GM13976 (cell line): Measurements from ENCODE around the gene ERI3.

Experiments
- DNase-seq: peaks from one replicate; pipeline ENCODE4 v3.0.0; 2012; ENCODE audit warnings: low spot score
- CTCF ChIP-seq: IDR thresholded peaks from 2 replicates; pipeline ENCODE4 v1.5.1; 2012; ENCODE audit warnings: borderline replicate concordance, mild to moderate bottlenecking; ENCODE audit not compliant: insufficient read depth; ENCODE audit errors: extremely low read depth, missing control alignments, control extremely low read depth
- in situ Hi-C: fragments of 300-500 bp; cut with MboI; formaldehyde crosslinking; loops from one replicate; pipeline ENCODE4 v1.12.0; 2022; ENCODE audit warnings: low sequenced_read_pairs, mixed read lengths, inconsistent platforms; ENCODE audit not compliant: unreplicated experiment

ERI3 gene

DNA sequence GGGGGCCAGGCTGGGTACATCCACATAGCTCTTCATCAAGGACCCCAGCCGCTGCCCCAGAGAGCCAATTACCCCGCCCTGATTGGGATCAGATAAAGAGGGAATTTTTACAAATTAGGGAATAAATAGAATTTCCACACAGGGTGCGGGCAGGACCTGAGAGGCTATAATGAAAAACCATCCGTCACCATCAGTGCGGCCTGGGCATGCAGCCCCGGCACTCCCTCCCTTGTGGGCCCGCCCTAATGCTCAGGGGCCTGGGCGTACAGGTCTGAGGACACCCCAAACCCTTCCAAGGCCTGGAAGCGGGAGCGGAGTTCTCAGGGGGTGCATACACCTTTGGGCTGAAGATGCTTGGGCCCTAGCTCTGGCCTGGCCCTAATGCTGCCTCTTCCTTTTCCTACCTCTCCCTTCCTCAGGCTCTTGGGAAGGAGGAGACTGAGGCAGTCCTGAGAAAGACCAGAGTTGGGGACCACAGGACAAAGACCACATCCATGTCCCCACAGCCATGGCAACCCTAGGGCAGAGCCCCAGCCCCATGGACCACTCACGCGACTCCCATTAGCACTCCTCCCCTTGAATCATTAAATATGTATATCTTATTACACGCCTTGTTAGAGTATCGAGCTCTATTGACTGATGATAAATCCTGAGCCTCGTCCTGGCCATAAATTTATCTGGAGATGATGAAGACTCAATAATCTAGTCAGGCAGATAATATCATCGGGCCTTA is 125.5 kb downstream of the ERI3 start:
- TF ChIP-seq CTCF, result no peak
- in situ Hi-C loops, result loop anchor here (10.0 kb wide), 1 partner anchor 375 kb away; no protein-coding TSS in a partner anchor
- DNase-seq, result no peak

DNA sequence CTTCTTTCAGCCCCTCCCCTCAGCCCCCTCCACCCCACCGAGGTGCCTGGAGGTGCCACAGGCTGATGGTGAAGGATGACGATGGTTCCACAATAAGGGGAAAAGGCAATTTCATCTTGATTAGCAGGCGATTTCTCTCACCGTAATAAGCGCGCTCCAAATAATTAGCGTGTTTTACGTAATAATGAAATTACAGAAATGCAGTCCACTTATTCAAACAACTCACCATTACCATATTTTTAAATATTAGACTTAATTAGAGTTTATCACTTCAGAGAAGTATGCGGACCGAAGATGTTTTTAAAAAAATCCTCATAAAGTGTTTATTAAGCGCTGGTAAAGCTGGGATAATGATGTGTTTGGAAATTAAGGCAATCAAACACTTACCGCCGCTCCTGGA is 126.8 kb downstream of the ERI3 start:
- TF ChIP-seq CTCF, result no peak
- in situ Hi-C loops, result loop anchor here (10.0 kb wide), 1 partner anchor 377 kb away; no protein-coding TSS in a partner anchor
- DNase-seq, result no peak

DNA sequence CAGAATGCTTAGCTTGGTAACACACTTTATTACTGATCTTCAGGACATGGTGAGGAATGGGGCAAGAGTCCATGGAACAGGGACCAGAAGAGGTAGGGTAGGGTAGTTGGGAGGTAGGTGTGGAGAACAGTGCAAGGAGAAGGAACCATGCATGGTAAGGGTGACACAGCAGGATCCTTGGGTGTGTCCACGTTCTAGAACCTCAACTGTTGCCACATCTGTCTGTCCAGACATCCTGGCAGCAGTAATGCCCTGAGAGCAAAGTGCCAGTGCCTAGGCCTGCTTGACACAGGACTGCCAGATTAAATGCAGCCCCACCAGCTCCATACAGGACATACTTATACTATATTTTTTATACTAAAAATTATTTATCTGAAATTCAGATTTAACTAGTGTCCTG is 127.8 kb downstream of the ERI3 start:
- no peak for TF ChIP-seq CTCF
- DNase-seq, result no peak
- in situ Hi-C loops, result loop anchor here (10.0 kb wide), 1 partner anchor 378 kb away; no protein-coding TSS in a partner anchor

GRCh38 chr1:44225761-44226160 is 129.3 kb downstream of the ERI3 start:
- no peak for DNase-seq
- in situ Hi-C loops, result loop anchor here (10.0 kb wide), 1 partner anchor 379 kb away; no protein-coding TSS in a partner anchor
- TF ChIP-seq CTCF, result no peak

GRCh38 chr1:44223187-44223610 is 131.9 kb downstream of the ERI3 start:
- in situ Hi-C loops, result loop anchor here (10.0 kb wide), 1 partner anchor 382 kb away; no protein-coding TSS in a partner anchor
- TF ChIP-seq CTCF, result no peak
- DNase-seq, result peak; percentile 12

DNA sequence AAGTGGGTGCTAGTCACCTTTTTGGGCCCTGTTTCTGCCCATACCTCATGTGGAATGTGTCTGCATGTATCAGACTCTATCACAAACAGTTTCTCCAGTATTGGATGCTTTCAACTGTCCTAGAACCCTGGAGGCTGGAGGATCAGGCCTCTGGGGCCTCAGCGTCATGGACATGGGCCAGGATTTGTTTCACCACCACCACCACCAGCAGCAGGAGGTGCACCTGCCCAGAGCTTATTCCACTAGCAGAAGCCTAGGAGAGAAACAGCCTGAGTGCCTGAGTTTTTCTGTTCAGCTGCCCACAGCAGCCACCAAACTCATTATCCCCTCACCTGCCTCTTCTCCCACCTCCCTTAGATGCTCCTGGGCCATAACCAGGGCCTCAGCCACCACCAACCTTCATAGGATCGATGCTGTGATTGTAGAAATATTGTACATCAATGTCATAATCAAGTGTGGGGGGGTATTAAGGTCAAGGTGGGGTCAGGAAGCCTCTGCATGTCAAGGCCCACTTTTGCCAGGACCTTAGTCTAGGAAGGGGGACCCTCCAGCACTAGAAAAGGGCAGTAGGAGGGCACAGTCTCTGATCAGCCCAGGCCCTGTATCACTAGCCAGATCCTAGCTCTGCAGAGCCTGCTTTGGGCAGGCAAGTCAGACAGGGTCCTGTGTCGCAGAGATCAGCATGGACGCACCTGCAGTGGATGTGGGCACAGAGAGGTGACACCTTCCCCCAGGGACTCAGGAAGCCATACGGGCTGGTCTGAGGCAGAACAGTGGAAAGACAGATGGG is 132.5 kb downstream of the ERI3 start:
- in situ Hi-C loops, result loop anchor here (10.0 kb wide), 1 partner anchor 382 kb away; no protein-coding TSS in a partner anchor
- peak; percentile 14 for DNase-seq
- no peak for TF ChIP-seq CTCF
